Fibroblast of villous mesenchyme (primary cell): ENCODE results near the gene E2F3. TPM values are rescaled to one million over a fixed set of nuclear protein-coding genes. Genes with fewer than 3 reads are reported as not detected.
A peak's percentile ranks its signal among the peaks of the same experiment; 100 is the strongest.

Experiments used
- DNase-seq: peaks from one replicate; pipeline ENCODE4 v3.0.0-alpha.2; 2010; ENCODE audit warnings: low read depth
- H3K4me3 ChIP-seq: 2 replicates; pipeline ENCODE4 v1.5.1; 2011; ENCODE audit warnings: low read depth, mild to moderate bottlenecking, low read length
- total RNA-seq: library from RNA; depleted of rRNA; stranded (reverse); fragments of >200 nt; gene quantifications from 2 replicates; pipeline ENCODE4 v1.2.3, GENCODE V29; 2012
- TF ChIP-seq, protein P1 (sequence below): IDR thresholded peaks from 2 replicates; pipeline ENCODE4 v1.5.1; 2012; ENCODE audit warnings: low read depth, mild to moderate bottlenecking, low read length; ENCODE audit not compliant: insufficient read depth

The E2F3 gene
- total RNA-seq, 1 donor = 13.0 TPM

GRCh38 chr6:20479526-20479925 is 77.8 kb downstream of the E2F3 start:
- no peak overlapping the region for H3K4me3 ChIP-seq
- TF ChIP-seq, protein P1, sequence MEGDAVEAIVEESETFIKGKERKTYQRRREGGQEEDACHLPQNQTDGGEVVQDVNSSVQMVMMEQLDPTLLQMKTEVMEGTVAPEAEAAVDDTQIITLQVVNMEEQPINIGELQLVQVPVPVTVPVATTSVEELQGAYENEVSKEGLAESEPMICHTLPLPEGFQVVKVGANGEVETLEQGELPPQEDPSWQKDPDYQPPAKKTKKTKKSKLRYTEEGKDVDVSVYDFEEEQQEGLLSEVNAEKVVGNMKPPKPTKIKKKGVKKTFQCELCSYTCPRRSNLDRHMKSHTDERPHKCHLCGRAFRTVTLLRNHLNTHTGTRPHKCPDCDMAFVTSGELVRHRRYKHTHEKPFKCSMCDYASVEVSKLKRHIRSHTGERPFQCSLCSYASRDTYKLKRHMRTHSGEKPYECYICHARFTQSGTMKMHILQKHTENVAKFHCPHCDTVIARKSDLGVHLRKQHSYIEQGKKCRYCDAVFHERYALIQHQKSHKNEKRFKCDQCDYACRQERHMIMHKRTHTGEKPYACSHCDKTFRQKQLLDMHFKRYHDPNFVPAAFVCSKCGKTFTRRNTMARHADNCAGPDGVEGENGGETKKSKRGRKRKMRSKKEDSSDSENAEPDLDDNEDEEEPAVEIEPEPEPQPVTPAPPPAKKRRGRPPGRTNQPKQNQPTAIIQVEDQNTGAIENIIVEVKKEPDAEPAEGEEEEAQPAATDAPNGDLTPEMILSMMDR = no peak
- no peak for DNase-seq

GRCh38 chr6:20481281-20481680 is 79.6 kb downstream of the E2F3 start:
- TF ChIP-seq, protein P1 = no peak
- H3K4me3 ChIP-seq = no peak overlapping the region
- DNase-seq = no peak

GRCh38 chr6:20483887-20484497 is 82.3 kb downstream of the E2F3 start:
- TF ChIP-seq, protein P1 = no peak
- DNase-seq = peak; percentile 25

GRCh38 chr6:20486641-20487040 is 85.0 kb downstream of the E2F3 start:
- DNase-seq = no peak

More at GRCh38 chr6:20483887-20484497, 82.3 kb downstream of the E2F3 start:
- no peak overlapping the region for H3K4me3 ChIP-seq

DNA sequence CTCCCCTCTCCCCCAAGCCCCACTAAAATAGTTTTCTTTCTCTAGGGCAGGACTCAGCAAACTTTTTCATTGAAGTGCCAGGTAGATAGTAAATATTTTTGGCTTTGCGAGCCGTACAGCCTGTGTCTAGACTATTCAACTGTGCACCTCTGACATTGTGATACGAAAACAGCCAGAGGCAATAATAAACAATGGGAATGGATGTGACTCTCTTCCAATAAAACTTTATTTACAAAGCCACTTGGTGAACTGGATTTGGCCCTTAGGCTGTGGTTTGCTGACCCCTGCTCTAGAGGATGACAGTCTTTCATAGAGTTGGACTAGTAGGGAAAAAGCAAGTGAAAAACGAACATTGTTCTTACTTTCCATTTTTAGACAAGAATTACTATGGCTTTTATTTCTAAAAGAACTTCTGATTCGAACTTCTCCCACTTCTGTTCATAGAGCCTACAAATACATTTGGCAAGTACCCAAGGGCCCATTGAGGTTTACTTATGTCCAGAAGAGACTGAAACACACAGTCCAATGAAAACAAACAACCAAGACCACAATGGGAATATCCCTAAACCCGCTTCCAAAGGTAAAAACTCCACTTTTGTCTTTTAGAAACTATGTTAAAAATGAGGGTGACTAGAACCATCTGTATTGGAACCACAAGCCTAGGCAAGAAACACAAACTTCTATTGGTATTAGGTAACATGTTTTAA is 86.1 kb downstream of the E2F3 start:
- TF ChIP-seq, protein P1 = no peak
- DNase-seq = no peak
- H3K4me3 ChIP-seq = no peak overlapping the region

More at GRCh38 chr6:20486641-20487040, 85.0 kb downstream of the E2F3 start:
- TF ChIP-seq, protein P1 = no peak
- no peak overlapping the region for H3K4me3 ChIP-seq

DNA sequence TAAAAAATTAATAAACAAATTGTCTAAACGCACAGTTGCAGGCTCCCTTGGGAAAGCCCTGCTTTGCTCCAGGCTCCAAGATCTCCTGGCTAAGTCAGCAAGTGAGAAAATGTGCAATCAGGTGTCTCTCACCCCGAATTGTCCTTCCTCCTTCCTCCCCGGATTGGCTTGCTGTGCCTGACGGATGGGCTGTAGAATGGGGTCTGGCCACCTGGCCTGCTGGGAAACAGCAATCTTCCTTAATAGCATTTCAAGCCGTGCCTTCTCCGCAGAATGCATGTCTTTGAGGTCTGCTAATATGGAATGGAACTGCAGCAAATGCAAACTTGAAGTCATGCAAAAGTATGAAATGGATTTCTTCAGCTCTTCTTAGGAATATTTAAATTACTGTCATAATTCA is 88.9 kb downstream of the E2F3 start:
- no peak for DNase-seq
- TF ChIP-seq, protein P1 = no peak
- H3K4me3 ChIP-seq = no peak overlapping the region
